GM12801 (cell line): ENCODE measurements around the gene HOXD3.

Experiments used
- TF ChIP-seq, protein P1 (sequence below): IDR thresholded peaks from one replicate; pipeline ENCODE4 v1.5.1; 2011; ENCODE audit warnings: control low read depth; ENCODE audit not compliant: insufficient read length; ENCODE audit errors: extremely low read depth

HOXD3 gene

GRCh38 chr2:176112375-176113302 lies 44.5 kb upstream of the HOXD3 start:
- TF ChIP-seq, protein P1, sequence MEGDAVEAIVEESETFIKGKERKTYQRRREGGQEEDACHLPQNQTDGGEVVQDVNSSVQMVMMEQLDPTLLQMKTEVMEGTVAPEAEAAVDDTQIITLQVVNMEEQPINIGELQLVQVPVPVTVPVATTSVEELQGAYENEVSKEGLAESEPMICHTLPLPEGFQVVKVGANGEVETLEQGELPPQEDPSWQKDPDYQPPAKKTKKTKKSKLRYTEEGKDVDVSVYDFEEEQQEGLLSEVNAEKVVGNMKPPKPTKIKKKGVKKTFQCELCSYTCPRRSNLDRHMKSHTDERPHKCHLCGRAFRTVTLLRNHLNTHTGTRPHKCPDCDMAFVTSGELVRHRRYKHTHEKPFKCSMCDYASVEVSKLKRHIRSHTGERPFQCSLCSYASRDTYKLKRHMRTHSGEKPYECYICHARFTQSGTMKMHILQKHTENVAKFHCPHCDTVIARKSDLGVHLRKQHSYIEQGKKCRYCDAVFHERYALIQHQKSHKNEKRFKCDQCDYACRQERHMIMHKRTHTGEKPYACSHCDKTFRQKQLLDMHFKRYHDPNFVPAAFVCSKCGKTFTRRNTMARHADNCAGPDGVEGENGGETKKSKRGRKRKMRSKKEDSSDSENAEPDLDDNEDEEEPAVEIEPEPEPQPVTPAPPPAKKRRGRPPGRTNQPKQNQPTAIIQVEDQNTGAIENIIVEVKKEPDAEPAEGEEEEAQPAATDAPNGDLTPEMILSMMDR, result no peak

GRCh38 chr2:176114120-176114929 lies 42.8 kb upstream of the HOXD3 start:
- TF ChIP-seq, protein P1, result no peak

DNA sequence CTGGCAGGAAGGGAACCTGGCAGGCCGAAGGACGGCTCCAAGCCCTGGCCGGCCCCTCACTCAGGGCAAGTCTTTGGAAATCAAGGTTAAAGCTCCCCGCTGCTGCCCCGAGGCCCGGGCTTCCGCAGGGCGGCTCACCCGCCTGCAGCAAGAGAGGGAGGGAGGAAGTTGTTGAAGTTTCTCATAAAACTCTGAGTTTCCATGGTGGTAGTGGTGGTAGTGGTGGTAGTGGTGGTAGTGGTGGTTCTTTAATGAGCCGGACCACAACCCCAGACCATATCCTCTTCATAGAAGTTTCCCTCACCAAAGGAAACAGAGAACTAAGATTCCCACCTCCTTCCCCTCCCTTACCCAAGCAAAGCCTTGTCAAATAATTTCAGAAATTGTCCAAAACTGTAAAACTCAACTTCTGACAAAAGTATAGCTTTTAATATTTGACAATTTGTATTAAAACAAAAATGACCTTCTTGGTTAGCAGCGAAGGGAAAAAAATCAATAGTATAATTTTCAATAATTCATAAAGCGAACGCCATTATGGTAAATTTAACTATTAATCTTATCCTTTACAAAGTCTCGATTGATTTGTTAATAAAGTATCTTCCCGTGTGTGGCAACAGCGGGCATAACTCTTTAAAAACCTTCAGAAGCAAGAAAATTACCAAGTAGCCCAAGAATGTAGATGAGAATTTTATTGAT lies 42.0 kb upstream of the HOXD3 start:
- TF ChIP-seq, protein P1, result no peak

- TF ChIP-seq, protein P1, result no peak
These were observed 41.0 kb upstream of the HOXD3 start, which contains the start of gene HOXD10 for GRCh38 chr2:176115883-176116813. HOXD10 (plus strand) TSS chr2:176116778; CDS start chr2:176116834, 56 bp downstream.

DNA sequence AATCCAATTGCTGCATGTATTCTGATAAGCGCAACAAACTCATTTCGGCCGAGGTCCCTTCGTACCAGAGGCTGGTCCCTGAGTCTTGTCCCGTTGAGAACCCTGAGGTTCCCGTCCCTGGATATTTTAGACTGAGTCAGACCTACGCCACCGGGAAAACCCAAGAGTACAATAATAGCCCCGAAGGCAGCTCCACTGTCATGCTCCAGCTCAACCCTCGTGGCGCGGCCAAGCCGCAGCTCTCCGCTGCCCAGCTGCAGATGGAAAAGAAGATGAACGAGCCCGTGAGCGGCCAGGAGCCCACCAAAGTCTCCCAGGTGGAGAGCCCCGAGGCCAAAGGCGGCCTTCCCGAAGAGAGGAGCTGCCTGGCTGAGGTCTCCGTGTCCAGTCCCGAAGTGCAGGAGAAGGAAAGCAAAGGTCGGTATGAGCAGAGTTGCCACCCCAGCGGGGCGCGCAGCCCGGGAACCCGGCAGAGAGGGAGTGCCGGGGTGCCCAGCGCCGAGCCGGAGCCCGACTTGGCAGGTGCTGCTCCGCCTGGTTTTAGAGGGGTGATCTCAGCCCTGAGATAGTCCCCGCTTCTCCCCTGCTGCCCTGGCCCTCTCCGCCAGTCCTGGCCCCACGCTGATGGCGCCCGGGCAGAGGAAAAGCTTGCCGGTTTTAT lies 39.8 kb upstream of the HOXD3 start:
- TF ChIP-seq, protein P1, result no peak

GRCh38 chr2:176117823-176118371 lies 39.2 kb upstream of the HOXD3 start:
- TF ChIP-seq, protein P1, result no peak
